ENCODE results near the gene CAMKMT.

DNA sequence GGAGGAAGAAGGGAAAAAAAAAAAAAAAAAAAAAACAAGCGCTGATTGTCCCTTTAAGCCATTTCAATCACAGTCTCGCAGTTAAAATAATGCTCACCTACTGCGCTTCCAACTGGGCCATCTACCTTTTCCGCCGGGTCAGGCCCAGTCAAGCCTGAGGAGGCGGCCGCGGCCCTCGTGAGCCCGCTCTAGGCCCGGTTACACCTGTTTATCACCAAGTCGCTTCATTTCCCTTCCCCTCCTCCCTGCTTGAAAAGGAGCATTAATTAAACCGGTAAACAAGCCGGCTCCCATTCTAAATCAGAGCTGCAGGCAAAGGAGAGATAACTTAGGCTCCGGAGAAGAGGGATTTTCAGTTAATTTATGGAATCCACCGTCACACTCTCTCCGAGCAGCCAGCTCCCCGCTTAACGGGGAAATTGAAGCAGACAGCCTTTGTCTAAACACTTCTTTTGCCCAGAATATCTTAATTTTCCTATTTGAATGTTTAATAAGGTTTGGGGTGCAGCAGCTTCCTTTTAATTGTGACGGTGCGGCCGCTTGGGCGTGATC is 439.6 kb downstream of the CAMKMT start:
- TF ChIP-seq POLR2A (IDR thresholded peaks at IDR 0.05), result no peak
- no peak for TF ChIP-seq POLR2AphosphoS5 (IDR thresholded peaks at IDR 0.05)
- TF ChIP-seq, protein P1, sequence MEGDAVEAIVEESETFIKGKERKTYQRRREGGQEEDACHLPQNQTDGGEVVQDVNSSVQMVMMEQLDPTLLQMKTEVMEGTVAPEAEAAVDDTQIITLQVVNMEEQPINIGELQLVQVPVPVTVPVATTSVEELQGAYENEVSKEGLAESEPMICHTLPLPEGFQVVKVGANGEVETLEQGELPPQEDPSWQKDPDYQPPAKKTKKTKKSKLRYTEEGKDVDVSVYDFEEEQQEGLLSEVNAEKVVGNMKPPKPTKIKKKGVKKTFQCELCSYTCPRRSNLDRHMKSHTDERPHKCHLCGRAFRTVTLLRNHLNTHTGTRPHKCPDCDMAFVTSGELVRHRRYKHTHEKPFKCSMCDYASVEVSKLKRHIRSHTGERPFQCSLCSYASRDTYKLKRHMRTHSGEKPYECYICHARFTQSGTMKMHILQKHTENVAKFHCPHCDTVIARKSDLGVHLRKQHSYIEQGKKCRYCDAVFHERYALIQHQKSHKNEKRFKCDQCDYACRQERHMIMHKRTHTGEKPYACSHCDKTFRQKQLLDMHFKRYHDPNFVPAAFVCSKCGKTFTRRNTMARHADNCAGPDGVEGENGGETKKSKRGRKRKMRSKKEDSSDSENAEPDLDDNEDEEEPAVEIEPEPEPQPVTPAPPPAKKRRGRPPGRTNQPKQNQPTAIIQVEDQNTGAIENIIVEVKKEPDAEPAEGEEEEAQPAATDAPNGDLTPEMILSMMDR (IDR thresholded peaks at IDR 0.05), result no peak
- TF ChIP-seq EP300 (IDR thresholded peaks at IDR 0.05), result no peak
